SK-N-MC (cell line): Measurements from ENCODE around the gene KIAA1210.
"Not testable (repeated sequence)": the region's sequence is repeated elsewhere in the genome, so short reads cannot be mapped to it uniquely, and the experiment has no call there.

Experiments used
- DNase-seq: peaks from one replicate; pipeline ENCODE4 v3.0.0-alpha.2; 2011; ENCODE audit warnings: low read depth, low spot score
- H3K27ac ChIP-seq: fragments of 200-600 bp; sonication (generic); 2 replicates; pipeline ENCODE4 v1.5.1; 2016; ENCODE audit warnings: mixed run types
- H3K36me3 ChIP-seq: fragments of 200-600 bp; sonication (generic); 2 replicates; pipeline ENCODE4 v1.6.1; 2017; ENCODE audit warnings: antibody characterized with exemption, low read length, mixed read lengths; ENCODE audit not compliant: insufficient read depth
- H3K4me3 ChIP-seq: fragments of 200-600 bp; sonication (generic); 2 replicates; pipeline ENCODE4 v1.5.1; 2016
- H3K9ac ChIP-seq: fragments of 200-600 bp; sonication (generic); 2 replicates; pipeline ENCODE4 v1.8.0; 2017; ENCODE audit warnings: mixed run types, mixed read lengths; ENCODE audit not compliant: insufficient read length
- H3K9me3 ChIP-seq: fragments of 200-600 bp; sonication (generic); 2 replicates; pipeline ENCODE4 v1.6.1; 2017; ENCODE audit warnings: low read depth, mild to moderate bottlenecking, antibody characterized with exemption, low read length, moderate library complexity, mixed read lengths
- EZH2 ChIP-seq: fragments of 200-600 bp; sonication (generic); IDR thresholded peaks from one replicate; pipeline ENCODE4 v1.6.1; 2017; ENCODE audit warnings: antibody characterized with exemption
- FOXP2 ChIP-seq: optimal IDR thresholded peaks from 2 replicates; pipeline ENCODE3; 2011; ENCODE audit warnings: mild to moderate bottlenecking, moderate library complexity; ENCODE audit not compliant: insufficient read depth; ENCODE audit errors: extremely low read length, control extremely low read depth
- POLR2AphosphoS5 ChIP-seq: IDR thresholded peaks from 2 replicates; pipeline ENCODE4 v1.6.1; 2012; ENCODE audit warnings: mild to moderate bottlenecking, low read depth, low read length, borderline replicate concordance

The KIAA1210 gene

GRCh38 chrX:119036107-119037029 lies 91.2 kb downstream of the KIAA1210 start:
- Histone ChIP-seq H3K36me3 (no peaks in the 10 kb centered on the region), H3K27ac (no peak overlapping the region), H3K4me3 (no peak overlapping the region), H3K9me3 (no peaks in the 10 kb centered on the region), H3K9ac (no peak overlapping the region)
- DNase-seq, result no peak
- TF ChIP-seq POLR2AphosphoS5 (no peak), EZH2 (no peak), FOXP2 (no peak)

DNA sequence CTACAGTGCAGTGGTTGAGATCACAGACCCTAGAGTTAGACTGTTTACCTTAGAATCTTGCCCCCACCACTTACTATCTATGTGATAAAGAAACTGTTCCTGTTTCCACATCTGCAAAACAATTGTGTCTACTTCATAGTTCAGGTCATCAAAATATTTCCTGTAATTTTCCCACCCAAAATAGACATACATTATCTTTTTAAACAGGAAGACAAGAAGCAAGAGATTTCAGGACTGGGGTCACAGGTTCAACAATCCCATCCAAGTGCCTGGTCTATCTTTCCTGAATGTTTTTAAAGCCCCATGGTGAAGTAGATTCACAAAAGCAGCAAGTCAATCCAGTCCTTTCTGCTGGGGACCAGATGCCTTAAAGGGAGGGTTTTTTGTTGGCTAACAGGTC lies 96.6 kb downstream of the KIAA1210 start:
- Histone ChIP-seq H3K9ac (no peak overlapping the region), H3K4me3 (no peak overlapping the region), H3K27ac (no peak overlapping the region), H3K36me3 (no peaks in the 10 kb centered on the region), H3K9me3 (no peaks in the 10 kb centered on the region)
- no peak for DNase-seq
- TF ChIP-seq FOXP2 (no peak), POLR2AphosphoS5 (no peak), EZH2 (no peak)

- H3K4me3 ChIP-seq, DNase-seq, H3K36me3 ChIP-seq, H3K9ac ChIP-seq, H3K27ac ChIP-seq, H3K9me3 ChIP-seq: not testable (repeated sequence)
Observed at GRCh38 chrX:119029656-119030055, 98.0 kb downstream of the KIAA1210 start.

DNA sequence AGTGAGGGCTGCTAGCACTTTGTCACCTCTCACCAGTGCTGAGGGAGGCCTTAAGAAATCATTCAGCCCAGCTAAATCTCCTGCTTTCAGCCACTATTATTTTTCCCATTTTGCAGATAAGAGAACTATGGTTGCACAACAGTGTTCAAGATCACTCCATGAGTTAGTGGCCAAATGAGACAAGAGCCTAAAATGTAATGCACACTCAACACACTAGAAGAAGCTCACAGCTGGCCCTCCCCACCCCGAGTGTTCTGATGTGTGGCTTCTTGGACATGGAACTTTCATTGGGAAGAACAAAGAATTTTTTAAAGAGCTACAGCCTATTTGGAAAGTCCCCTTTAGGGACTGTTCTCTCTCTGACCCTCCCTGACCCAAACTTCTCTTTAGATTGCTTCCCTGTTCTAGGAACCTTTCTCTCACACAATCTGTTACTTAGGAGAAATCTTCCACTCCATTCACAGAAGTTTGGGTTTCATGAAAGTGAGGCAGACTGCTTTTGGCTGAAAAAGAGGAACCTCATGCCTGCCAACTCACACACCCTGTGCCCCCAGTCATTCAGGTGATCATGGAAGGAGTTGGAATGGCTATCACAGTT lies 98.8 kb downstream of the KIAA1210 start:
- Histone ChIP-seq H3K9ac (no peak overlapping the region), H3K4me3 (no peak overlapping the region), H3K9me3 (no peaks in the 10 kb centered on the region), H3K27ac (no peak overlapping the region), H3K36me3 (no peaks in the 10 kb centered on the region)
- TF ChIP-seq EZH2, result no peak
- TF ChIP-seq FOXP2, result no peak
- TF ChIP-seq POLR2AphosphoS5, result no peak
- DNase-seq, result no peak
